ENCODE data around the gene SDK1.
"Not testable (repeated sequence)": the region's sequence is repeated elsewhere in the genome, so short reads cannot be mapped to it uniquely, and the experiment has no call there.

Gene SDK1

GRCh38 chr7:4217126-4217660 lies 916.1 kb downstream of the SDK1 start:
- DNase-seq = not testable (repeated sequence)

DNA sequence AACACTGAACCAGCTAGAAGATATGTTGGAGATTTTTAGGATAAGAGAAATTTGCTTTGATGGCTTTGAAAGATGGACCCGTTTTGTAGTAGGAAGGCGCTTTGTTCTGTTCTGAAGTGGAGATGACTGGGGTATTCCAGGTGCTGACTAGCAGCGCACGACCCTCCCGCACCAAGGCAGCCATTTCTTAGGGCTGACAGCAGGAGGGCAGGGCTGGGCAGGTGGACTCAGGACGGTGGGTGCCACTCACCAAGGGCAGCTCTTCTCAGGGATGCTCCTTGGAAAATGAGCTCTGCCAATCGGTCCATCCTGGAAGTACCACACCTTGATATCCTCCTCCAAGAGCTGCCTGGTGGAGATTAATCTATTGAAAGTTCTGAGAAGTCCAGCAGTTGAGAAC lies 917.4 kb downstream of the SDK1 start:
- DNase-seq = no peak

DNA sequence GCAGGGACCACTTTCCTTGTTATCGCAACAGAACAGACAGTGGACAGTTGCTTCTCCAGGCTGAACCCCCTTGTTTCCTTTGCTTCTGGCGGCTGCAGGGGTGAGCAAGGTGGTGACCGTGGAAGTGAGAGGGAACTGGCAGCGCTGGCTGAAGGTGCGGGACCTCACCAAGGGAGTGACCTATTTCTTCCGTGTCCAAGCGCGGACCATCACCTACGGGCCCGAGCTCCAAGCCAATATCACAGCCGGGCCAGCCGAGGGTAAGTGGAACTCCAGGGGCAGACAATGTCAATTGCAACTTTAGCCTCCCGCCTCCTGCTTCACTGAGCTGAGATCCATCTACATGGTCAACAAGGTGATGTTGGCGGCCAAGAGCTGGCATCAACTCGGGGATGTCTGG lies 919.0 kb downstream of the SDK1 start:
- DNase-seq = no peak

GRCh38 chr7:4221043-4221442 lies 920.0 kb downstream of the SDK1 start:
- DNase-seq = no peak

DNA sequence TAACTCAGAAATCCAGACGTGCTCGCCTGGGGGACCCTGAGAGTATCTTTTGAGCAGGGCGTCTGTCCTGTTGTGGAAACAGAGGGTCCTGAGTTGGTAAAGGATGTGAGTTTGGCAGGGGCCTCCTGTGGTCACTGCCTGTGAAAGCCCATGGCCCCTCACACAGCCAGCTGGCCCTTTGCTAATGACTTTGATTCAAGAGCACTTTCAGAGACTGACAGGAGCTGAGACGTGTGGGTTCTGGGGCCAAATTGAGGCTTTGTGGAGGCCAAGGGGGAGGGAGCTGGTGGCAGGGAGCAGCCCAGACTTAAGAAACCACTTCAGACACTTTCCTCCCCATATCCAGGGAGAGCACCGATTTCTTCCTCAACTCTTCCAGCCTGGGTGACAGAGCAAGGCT lies 921.6 kb downstream of the SDK1 start:
- no peak for DNase-seq

DNA sequence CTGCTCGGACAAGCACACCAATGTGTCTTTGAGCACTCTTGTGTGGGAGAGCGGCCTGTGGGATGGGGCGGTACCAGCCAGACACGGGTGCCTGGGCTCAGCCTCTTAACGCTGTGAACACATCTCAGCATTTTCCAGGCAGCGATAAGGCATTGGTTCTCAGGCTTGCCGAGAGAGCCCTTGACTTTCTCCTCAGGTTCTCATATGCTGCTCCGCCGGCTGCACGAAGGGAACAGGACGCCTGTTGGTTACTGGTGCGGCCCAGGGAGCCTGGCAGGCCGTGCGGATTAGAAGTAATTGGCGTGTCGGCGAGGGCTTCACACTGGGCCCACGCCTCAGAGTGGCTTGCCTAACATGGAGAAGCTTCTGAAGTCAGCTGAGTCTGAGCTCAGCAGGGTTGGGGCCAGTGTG lies 924.3 kb downstream of the SDK1 start:
- DNase-seq = no peak

- DNase-seq = no peak
Observed at GRCh38 chr7:4225881-4226523, 925.0 kb downstream of the SDK1 start.

GRCh38 chr7:4226524-4226882 lies 925.5 kb downstream of the SDK1 start:
- DNase-seq = no peak

- DNase-seq = peak; percentile 42
Observed at GRCh38 chr7:4227105-4228010, 926.3 kb downstream of the SDK1 start.

GRCh38 chr7:4230352-4230751 lies 929.3 kb downstream of the SDK1 start:
- no peak for DNase-seq

- no peak for DNase-seq
Observed at GRCh38 chr7:4233146-4233545, 932.1 kb downstream of the SDK1 start.

DNA sequence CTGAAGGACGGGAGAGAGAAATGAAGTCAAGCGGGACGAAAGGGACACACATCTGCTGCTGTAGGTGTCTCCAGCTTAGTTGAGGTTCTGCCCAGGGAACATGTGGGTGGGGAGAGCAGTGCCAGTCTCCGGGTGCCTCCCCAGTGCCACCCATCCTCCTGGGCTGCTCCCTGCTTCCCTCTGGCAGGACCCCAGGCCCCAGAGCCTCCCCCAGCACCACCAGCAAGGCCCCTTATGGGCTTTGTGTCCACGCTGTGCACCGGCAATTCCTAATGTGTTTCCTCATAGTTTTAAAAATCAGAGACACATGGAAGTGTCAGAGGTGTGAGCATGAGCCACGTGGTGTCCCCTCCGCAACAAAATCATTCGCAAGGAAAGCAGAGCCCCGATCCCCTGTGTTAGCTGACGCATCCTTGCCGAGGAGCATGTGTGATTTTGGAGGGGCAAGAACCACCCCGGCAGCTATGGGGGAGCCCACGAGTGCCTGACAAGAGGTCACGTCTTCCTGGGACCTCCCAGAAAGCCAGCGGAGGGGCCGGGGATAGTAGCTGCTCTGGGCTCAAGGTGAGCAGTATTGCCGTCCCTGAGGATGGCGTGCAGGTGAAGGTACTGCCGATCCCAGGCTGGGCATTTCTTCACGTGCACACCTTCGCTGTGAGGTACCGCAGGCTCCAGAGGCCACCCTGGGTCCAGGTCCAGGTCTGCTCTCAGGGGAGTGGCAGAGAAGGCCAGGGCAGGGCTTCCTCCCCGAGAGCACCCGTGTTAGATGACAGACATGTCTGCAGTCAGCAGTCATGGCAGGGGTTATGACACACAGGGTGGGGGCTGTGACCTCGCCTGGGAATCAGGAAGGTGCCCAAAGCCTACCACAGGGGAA lies 932.8 kb downstream of the SDK1 start:
- DNase-seq = no peak

DNA sequence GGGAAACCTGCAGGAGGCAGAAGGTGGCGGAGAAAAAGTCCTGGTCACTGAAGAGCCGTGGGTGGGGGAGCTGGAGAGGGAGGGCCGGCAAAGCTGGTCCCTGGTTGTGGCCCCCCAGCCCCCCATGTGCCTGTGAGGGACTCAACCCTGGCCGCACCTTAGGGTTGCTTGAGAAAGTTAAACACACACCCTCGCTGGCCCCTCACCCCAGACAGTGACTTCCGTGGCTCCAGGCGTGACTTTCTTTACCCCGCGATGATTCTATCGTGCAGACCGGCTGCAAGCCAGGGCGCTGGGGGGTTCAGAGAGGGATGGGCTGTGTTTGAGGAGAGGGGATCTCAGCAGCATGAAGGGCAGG lies 933.4 kb downstream of the SDK1 start:
- no peak for DNase-seq

DNA sequence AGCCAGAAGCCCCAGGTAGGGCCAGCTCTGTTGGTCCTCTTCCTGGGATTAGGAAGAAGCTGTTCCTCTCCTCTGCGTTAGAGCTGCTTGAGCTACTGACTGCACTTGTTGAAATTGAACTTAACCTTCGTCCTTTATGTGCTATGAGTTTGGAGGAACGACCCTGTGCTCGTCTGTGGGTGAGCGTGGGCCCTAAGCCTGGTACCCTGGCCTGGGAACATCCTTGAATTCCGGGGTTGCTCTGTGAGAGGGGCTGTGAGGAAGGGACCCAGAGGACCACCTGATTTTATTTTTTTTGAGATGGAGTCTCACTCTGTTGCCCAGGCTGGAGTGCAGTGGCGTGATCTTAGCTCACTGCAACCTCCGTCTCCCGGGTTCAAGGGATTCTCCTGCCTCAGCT lies 933.8 kb downstream of the SDK1 start:
- no peak for DNase-seq

- DNase-seq = no peak
Observed at GRCh38 chr7:4235596-4235995, 934.5 kb downstream of the SDK1 start.

DNA sequence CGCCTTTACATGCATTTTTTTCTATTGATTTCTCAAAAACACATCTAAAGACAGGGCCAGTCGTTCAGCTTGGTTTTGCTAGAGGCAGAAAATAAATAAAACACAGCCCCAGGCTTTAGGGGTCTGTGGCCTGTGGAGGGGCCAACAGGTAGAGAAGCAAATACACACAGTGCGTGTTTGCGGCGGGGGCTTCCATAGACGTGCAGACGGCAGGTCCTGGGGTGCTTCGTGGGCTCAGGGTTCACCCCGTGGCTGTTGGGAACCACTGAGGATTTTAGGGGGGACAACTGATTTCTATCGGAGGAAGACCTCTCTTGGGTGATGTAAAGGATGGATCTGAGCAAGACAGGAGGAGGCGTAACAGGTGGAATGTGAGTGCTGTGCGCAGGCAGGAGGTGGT lies 935.3 kb downstream of the SDK1 start:
- DNase-seq = no peak

DNA sequence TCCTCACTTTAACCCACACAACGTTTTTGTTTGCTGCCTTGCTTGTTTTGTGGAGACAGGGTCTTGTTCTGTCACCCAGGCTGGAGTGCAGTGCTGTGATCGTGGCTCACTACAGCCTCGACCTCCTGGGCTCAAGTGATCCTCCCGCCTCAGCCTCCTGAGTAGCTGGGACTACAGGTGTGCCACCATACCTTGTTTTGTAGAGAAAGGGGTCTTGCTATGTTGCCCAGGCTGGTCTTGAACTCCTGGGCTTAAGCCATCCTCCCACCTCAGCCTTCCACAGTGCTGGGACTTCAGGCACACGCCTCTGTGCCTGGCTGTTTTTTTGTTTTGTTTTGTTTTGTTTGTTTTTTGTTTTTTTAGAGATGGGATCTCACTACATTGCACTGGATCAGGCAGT lies 935.8 kb downstream of the SDK1 start:
- DNase-seq = not testable (repeated sequence)

GRCh38 chr7:4237296-4238235 lies 936.5 kb downstream of the SDK1 start:
- no peak for DNase-seq

- no peak for DNase-seq
Observed at GRCh38 chr7:4238861-4239260, 937.8 kb downstream of the SDK1 start.

DNA sequence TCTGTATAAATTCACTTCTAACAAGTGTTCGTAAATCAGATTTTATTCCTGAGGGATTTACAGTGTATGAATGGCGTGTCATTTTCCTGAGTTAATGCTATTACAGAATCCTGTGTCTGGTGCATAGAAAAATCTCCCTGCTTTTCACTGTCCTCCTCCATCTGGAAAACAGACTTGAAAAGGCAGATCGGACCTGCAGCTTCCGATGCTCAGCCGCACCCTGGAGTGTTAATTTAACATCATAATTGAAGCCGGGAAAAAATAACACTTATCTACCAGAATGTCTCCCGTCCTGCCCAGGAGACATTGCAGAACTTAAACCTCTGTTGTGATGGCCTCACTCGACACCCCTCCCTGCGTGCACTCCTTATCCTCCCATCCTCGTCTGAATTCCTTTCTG lies 939.0 kb downstream of the SDK1 start:
- DNase-seq = no peak

DNA sequence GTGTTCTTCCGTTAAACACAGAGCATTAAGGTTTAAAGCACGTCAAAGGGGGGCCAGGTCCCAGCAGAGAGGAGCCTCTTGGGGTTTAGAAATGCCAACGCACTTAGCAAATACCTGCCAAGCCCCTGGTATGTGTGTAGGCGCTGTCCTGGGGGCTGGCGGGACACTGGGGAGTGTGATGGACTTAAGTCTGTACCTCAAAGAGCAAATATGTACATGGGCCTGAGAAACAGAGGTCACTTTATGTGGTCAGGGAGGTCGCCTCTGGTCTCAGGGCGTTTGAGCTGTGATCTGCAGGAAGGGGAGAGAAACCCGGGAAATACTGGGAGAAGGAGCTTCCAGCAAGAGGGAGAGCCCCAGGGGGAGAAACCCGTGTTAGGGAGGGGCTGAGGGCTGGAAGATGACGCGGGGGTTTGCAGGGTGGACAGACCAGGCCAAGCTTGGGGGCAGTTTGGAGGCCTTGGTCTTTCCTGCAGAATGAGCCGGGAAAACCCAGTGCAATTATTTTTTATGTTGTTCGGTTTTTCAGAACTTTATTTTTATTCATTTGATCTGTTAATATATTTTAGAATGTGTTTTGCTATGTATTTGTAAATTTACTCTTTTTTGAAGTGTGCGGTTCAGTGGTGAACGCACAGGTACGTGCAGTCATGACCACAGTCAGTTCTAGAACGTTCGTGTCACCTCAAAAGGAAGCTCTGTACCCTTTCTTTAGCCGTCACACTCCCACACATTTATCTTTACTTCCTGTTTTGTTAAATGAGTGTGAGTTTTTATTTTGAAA lies 939.7 kb downstream of the SDK1 start:
- DNase-seq = no peak

DNA sequence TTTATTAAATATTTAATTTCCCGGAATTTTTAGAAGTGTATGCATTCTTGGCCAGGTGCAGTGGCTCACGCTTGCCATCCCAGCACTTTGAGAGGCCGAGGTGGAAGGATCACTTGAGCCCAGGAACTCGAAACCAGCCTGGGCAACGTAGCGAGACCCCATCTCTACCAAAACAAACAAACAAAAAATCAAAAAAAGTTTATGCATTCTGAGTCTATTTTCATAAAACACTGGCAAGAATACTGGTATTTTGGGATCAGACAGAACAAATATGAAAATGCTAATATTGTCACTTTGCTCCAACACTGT lies 940.2 kb downstream of the SDK1 start:
- DNase-seq = no peak
